Ureter (tissue), 1 donor: ENCODE data around the gene PRDM8. TPM values are rescaled to one million over a fixed set of nuclear protein-coding genes. Genes with fewer than 3 reads are reported as not detected.
A peak's percentile ranks its signal among the peaks of the same experiment; 100 is the strongest.

Experiments used
- DNase-seq: peaks from one replicate; pipeline ENCODE4 v3.0.0-alpha.2; 2020; ENCODE audit warnings: low spot score
- total RNA-seq: library from RNA; stranded (reverse); gene quantifications from one replicate; pipeline ENCODE4 v1.2.4, GENCODE V29; 2023
- donor health status: DM: yes; HTN: yes; CAD: no.

PRDM8 gene
- total RNA-seq, 1 donor from 2014 or later, result 8.3 TPM

DNA sequence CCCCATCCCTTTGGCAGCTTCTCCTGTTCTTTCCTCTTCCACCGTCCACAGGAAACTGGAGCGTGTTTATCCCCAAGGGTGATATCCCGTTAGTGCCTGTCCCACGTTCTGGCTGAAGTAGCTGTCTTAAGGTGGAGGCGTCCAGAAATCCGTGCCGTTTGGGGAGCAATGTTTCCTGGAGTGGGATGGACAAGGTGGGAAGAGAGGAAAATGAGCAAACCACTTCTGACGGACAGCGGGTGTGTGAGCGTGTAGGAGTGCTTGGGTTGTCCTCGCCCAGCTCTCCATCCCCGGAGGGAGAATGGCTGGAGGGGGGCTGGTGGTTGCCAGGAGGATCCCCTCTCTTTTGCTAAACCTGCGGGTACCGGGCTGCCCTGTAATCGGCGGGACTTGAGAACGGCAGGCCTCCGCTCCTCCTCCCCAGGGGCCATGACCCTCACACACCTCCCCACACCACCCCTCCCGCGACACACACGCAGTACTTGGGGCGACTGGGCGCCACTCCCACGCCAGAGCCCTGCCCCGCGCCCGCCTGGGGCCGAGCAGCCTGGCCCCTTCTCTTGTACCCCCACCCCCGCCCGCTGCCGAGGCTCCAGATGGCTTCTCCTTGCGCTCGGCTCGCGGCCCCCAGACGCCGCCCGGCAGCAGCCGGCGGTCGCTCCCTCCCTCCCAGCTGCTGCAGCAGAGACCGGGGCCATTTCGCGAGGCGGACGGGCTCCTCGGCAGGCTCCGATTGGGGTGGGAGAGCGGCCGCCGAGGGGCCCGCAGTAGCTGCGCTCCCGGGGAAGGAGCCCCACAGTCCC, 13.9 kb upstream of the PRDM8 start:
- peak; percentile 59 for DNase-seq

DNA sequence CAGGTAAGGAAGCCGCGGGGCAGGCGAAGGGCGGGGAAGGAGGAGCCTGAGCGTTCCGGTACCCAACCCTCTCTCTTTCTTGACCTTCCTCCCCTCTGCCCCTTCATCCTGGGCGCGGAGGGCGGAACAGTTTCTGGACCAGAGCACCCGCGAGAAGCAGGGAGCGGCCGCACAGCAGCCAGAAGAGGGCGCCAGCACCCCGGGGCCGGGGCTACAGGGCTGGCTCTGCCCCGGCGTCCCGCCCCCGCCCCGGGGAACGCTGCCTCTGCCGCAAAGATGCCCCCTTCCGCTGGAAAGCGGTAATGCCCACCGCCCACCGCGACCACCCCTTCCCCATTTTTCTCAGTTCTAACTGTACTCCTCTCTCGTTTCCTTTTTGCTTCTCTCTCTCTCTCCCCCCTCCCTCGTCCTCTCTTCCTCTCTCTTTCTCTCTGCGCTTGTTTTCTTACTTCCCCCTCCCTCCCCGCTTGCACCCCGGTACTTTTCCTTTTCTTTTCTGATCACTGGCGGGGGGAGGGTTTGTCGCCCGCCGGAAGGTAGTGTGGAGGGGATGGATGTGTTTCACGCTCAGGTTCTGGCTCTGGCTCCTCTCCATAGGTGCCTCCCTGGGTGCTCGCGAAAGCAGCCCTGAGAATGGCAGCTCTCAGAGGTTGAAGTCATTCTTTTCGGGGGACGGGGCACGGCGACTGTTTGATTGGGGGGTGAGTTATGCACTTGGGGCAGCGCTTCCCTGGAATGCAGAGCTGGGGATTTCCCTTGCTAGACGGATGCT, 13.1 kb upstream of the PRDM8 start:
- peak; percentile 91 for DNase-seq

DNA sequence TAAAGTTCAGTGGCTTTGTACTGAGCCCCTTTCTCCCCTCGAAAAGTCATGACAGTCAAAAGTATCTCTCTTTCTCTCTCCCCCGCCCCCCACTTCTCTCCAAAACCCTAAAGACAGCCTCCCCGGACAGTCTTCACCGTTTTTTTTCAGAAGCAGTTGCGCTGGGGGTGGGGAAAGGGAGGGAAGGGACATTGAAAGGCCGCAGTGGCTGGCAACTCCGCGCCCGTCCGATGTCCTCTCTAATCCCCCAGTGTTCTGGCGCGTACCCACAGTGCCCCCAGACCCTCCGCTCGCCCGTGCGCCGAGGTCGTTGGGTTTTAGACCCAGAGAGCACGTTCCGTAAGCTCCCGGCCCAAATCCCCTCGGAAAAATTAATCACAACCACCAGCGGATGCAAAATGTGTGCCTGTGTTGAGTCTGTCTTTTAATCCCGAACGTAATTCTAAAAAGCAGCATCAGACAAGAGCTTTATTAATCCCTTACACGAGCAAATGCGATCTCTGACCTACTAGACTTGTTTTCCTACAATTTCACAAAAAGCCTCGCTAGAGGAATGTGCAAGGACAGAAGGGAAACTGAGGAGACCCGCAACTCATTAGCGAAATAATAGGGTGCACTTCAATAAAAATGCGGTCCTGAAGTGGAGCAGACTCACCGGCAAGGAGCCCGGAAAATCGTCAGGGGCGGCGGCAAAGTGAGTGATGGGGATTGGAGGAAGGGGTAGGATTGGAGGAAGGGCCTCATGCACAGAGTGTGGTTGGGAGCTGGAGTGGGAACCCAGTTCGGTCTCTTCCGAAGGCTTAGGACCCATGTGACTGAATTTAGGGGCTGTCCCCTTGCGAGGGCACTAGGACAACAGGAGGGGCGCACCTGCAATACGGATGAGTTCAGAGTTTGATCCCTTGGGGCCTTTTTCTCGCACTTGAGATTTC, 12.2 kb upstream of the PRDM8 start:
- no peak for DNase-seq

DNA sequence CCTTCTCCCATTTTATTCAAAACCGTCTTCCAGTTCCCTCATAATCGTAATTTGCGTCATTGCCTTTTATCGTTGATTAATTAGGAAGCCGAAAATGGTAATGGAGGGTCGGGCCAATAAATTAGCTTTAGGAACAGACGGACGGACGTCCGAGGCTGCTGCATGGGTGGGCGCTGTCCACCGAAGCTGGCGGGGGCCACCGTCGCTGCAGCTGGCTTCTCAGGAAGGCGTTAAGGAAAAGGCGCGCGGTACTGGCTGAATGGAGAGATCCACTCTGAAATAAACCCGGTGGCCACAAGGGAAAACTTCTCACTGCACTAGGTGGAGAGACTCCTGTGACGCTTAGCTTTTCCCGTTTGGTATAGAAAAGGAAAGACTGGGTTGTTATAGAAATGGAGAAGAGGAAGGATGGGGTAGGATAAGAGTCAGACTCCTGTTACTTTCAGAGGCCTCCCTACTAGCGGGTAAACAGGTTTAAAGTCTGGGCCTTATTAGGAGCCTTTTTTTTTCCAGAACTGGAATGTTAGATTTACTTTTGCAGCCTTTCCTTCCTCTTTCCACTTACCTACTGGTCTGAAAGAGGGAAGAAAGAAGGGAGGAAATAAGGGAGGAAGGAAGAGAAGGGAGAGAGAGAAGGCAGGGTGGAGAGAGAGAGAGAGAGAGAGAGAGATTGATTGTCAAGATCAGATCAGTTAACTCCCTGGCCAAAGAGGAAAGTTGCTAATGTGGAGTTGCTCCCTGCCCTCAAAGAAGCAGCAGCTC, 11.3 kb upstream of the PRDM8 start:
- no peak for DNase-seq

DNA sequence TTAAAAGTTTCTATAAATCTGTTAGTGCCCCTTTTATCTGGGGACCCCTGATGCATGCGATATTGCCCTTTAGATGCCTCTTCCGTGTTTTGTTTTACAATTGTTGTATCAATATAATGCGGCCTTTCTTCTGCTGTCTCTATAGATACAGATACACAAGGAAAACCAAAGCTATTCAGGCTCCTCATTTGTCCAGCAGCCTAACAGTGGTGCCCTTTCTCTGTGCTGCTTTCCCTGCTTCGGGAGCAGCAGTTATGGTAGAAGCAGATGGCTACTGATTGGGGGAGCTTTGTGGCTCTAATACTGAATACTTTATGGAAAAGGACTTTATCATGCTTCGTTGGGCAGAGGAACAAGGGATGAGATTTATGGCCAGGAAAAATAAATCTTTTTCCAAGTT, 10.6 kb upstream of the PRDM8 start:
- no peak for DNase-seq

DNA sequence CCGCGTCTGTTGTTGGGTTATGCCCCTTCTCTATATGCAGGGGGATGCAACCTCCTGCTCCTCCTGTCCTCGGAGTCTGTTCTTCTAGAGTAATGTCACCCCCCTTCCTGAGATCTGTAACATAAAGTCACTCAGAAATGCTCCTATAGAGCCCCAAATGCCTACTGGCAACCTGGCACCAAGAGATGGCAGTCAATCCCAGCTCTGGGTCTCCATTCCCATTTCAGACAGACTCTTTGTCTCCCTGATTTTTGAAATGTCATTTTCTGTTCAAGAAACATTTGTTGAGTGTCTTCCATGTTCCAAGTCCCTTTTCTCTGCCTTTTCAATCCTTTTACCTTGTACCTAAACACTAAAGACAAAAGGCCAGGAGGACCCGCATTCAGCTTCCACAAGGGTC, 9.6 kb upstream of the PRDM8 start:
- DNase-seq, result no peak

DNA sequence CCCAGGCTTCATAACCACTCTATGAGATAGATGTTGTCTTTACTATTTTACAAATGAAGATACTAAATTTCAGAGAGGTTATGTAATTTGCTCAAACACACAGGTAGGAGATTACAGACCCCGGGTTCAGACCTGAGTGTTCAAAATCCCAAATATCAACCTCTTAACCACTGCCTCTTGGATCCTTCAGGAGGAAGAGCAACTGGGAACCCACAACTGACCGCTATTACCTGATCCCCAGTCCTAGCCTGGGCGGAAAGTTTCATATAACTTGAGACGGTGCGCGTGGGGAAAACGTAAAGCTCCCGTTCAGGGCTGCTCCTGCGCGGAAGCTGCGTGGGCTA, 8.9 kb upstream of the PRDM8 start:
- no peak for DNase-seq

DNA sequence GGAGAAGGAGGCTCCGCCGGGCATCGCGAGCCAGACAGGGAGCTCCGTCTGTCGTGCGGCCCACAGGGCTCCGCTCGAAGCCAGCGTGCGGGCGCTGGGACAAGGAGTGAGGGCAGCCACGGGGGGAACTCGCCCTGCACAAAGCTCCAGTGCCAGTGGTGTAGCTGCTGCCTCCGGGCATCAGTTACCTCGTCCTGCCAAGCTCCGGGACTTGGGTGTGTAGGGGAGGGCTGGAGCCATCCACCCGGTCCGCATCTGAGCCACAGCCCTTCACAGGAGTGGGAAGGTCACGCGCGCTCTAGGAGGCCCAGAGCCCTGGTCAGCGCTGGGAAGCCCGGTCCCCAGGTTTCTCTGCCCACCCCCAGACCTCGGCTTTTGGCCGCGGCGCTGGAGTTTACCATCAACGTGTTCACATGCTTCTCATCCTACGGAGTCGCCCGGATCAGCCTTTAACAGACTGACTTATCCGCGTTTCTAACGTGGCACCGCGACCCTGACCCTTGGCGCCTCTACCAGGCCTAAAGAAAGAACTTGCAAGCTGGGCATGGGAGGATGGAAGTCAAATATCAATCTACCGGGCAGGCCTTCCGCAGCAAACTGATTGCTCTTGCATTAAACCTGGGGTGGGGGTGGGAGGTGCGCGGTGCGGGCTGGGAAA, 8.4 kb upstream of the PRDM8 start:
- DNase-seq, result no peak

DNA sequence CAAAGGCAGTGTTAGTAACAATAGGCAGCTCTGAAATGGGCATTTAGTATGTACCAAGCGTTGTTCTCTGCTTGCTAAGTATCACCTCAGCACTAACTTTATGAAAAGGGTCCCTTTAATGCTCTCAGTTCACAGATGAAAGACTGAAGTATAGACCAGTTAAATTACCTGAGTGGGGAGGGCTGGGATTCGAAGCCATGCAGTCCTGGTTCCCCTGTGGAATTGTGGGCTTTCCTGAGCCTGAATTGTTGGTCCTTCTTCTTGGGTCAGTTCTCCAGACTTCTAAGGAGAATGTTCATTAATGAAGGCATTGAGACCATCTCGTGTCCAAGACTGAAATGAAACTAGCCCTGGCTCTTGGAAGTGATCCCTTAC, 7.7 kb upstream of the PRDM8 start:
- no peak for DNase-seq

DNA sequence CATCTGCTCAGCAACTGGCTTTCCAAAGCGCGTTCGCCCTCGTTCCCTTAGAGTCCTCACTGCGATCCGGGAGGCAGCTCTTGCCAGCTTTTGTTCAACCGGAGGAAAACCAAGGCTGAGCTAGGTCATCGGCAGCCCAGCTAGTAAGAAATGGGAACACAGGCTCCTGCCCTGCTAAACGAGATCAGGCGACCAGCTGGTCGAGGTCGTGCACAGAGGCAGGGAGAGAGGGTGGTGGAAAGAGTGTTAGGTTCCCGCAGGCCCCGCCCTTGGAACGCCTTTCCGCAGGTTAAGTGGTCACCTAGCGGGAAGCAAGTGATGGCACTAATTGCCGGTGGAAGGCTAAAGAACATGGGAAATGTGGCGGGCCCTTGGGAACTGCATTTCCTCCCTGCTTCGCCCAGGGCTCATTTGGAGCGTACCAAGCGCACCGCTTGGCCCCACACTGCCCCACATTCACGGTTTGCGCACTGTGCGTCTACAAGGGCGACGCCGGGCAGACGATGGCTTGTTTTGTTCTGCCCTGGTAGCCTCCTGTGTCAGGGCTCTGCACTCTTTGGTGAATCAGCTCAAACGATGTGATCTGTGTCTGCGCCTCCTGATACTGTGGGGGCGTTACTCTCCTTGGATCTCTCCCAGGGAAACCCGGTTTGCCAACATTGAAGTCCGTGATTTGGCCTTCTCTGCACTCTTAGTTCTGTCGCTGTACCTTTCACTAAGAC, 7.2 kb upstream of the PRDM8 start:
- no peak for DNase-seq

DNA sequence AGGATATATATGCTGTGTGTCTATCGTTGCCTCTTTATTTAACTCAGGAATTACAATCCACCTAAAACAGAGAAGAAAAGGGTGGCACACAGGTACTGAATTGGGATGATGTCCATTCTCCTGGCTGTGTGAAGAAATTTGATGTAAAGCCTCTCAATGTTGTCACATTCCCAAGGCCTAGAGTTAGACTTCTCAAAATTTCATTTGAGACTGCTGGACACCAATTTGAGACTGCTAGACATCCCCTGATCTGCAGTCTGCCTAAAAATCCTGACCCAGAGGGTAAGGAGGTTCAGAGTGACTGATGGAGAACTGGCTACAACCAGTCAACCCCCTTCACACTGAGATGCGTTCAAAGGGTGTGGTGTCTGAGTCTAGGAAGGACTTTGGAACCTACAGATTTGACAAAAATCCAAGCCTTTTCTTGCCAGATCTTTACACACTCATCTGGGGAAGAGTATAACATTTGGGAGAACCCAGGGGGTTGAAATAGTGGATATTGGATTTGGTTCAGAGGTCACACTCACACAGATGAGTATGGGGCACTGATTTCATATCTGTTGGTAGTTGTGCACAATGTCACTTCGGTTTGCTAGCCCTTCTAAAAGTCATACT, 4.9 kb upstream of the PRDM8 start:
- no peak for DNase-seq

DNA sequence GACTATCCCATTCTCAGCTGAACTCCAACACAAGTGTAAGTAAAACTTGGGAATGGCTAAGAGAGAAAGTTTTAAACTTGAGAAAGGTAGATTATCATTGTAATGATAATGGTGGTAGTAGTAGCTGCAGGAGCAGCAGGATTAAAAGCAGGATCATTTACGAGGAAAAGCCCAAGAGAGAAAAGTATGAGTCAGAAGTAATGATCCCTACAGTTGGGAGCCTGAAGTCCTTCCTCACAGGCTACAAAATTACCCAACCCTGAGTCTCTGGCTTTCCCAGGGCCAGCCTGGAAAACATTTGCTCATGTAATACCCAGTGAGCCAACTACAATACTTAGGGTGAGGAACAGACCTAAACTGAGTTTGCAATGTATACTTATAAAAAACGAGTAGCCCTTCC, 4.4 kb upstream of the PRDM8 start:
- DNase-seq, result no peak

DNA sequence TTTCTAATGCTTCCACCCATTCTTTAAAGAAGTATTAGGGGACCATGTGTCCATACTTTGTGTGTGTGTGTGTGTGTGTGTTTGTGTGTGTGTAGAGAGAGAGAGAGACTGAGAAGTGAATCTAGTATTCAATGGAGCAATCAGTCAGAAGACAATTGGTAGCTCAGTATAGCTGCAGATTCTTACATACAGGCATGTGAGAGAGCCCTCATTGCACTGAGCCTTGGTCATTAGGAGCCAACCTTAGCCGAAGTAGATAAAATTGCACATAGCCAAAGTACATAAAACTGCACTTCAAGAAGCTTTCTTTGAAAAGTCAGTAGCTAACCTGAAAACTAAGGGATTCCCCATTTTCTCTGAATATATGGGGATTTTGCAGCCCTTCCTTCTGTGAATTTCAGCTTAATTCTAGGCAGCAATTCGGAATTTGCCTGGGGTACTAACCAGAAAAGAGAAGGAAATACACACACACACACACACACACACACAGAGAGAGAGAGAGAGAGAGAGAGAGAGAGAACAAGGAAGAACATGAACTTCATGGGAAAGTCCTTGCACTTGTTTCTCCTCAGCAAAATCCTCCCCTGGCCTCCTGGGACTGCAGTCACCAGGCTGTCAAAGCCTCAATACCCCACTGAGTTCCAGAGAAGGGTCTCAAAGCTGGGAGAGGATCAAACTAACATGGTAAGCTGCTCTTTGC, 1.7 kb upstream of the PRDM8 start:
- DNase-seq, result no peak

DNA sequence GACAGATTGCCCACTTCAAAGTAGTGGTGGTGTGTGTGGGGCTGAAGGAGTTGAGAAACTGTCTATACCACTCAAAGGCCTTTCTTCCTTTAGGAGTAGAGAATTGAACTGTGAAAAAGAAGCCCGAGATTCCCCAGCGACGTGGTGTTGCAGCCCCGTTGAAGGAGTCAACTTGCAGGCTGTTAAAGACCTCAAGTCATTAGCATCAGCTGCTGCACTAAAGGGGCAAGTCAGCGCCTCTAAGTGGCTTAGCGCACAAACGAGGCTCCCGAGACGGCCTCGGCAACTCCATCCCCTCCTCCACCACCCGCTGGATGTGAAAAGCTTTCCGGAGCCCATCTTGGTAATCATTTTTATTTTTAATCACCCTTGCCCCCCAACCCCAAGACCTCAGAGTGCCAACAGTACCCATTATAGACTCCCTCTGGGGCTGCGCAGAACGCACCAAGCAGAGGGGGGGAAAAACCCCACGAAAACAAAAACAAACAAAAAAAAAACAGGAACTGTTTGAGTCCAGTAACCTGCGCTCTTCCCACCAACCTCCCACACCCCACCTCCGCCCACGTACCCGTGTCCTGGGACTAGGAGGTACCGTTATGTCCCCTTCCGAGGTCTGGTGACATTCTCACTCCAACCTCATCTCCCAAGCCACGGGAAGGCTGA, 913 bp upstream of the PRDM8 start:
- DNase-seq, result no peak

DNA sequence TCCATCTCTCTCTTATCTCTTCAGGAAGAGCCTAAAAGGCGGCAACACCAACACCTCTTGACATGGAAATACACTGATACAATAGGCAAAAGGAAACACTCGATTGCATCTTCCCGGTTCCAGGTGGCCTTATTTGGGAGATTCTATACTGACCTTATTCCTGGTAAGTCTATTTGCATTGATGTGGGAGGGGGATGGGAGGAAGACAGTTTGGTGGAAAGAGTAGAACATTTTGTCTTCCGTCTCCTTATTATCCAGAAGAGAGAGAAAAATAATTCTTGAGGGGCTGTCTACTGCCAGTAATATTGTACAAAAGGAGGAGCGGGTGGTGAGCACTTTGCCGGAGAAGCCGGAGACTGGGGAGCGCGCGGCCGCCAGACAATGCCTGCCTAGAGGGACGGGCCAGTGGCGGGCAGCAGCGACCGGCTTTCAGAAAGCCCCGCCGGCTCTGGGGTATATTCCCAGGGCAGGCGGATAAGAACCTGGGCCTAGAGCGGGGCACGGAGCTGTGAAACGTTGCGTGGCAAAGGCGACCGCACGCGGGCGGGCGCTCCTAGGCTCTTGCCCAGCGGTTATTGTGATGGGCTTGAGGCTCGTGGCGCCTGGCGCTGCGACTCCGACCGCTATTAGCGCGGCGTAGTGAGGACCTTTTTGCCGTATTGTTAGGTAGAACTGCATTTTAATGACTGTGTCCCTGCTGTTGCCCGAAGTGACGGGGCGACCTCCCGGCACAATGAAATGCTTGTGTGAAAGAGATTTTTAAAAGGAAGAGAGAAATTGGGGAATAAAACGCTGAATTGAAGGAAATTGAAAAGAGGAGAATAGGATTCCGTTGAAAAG, 518 bp downstream of the PRDM8 start:
- no peak for DNase-seq

DNA sequence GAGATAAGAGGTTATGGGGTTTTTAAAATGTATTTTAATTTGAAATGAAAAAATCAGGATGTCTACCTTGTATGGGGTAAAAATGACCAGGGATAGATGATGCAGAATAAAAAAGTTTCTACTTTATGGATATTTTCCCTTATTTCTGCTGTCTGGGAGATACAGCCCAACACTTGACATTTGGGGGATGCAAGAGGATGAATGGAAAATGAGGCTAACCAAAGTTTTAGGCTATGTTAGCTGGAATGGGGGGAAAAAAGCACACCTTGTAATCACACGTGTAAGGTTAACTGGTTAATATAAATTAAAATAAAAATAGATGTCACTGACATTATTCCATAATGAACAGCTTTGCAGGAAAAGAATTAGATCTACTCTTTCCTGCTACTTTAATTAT, 1.1 kb downstream of the PRDM8 start:
- DNase-seq, result no peak

DNA sequence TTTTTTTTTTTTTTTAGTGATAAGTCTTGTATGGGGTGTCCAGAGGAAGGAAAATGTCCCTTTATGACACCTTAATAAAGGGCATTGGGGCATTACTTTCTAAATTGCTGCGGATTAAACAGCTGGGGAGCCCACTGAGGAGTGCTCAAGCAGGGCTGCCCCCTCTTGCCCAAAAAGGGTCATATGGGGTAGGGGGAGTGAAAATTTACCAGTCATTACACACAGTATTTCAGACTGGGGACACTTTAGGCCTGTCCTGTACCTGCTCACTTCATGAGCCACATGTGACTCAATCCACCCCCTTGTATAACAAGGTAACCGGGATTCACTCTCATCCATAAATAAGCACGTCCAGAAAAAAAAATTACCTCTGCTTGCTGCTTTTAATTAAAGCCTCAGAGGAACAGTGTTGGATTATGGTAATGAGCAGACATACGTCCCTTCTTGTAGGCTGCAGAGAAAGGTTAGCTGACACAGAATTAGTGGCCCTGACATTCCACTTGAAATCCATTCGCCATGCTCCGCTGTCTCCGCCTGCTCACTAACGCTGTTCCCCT, 1.8 kb downstream of the PRDM8 start:
- no peak for DNase-seq

DNA sequence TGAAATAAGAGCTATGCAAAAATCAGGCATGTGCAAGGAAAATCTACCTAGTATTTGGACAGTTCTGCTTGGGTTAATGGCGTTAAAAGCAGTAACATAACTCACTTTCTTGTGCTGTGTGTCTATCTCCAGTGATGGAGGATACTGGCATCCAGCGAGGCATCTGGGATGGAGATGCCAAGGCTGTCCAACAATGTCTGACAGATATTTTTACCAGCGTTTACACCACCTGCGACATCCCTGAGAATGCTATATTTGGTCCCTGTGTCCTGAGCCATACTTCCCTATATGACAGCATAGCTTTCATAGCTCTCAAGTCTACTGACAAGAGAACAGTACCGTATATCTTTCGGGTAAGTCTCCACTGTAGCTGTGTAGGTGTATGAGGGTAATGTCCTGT, 2.6 kb downstream of the PRDM8 start:
- DNase-seq, result no peak
